Measurements from ENCODE around the gene PIR.

PIR gene

DNA sequence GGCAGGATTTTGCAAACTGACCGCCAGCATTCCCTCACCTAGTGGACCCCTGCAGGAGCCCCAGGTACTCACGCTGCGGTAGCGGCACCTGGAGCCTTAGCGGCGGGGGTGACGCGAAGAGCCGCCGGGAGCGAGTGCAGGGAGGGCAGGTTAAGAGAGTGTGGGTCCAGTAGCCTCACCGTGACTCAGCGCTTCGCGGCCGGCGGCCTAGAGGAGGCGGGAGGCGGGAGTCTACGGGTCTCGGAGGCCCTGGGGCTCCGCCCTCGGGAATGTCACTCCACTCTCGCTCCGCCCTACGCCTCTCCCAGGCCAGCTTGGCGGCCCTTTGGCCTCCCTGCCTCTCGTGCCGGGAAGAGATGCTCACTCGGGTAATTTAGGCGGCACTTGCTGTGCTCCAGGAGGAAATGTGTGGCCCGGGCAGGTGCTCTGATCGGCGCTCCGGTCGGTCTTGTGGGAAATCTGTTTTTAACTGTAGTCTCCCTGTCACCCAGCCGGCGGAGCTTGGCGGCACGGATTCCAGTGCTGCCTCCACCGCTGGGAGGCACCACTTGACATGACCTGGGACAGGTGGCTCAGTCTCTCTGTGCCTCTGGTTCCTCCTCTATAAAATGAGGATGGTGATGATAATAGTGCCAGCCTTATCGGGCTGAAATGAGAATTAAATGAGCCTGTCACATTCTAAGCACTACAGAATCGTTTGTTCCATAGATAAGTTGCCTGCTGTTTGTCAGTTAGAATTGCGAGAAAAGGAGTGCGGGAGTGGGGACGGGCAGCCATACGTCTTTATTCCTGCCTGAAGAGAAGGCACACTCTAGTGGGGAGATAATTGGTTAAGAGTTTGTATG is at the start of gene PIR:
Gene PIR, minus strand, starts transcription at position 216 of the 845 bp plus-strand sequence. CDS start 2,076 bp downstream, outside the sequence.
- peak; percentile 76 for DNase-seq (ENCODE audit: low spot score)

DNA sequence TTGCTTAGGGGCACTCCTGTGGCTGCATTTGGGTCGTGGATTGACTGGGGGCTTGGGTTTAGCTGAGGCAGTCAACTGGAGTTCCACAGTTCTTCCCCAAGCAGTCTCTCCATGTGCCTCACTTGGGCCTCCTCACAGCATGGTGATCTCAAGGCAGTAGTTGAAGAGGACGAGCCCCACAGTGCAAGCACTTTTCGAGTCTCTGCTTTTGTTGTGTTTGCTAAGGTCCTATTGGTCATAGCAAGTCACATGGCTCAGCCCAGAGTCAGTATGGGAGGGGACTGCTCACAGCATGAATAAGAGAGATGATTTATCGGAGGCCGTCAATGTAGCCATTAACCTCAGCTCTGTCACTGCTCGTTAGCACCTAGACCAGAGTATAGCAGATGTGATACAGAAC is 37.2 kb upstream of the PIR start:
- no peak for DNase-seq (ENCODE audit: low spot score)

DNA sequence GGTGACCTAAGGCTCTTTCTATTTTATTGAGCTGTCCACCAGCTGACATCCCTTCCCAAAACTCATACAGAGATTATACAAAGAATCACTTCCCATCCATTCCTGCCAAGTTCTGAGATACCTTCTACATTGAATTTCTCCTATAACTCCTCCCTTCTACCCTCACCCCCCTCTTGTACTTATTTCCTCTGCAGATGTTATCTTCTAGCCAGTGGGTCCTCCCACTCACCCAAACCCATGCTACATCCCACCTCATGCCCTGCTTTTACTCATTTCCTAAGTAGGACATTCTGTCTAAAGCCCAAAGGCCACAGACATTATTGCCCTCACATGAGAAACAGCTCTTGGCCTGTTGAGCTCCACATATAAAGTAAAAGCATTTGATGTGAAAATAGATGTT is 36.0 kb upstream of the PIR start:
- DNase-seq (ENCODE audit: low spot score): no peak

DNA sequence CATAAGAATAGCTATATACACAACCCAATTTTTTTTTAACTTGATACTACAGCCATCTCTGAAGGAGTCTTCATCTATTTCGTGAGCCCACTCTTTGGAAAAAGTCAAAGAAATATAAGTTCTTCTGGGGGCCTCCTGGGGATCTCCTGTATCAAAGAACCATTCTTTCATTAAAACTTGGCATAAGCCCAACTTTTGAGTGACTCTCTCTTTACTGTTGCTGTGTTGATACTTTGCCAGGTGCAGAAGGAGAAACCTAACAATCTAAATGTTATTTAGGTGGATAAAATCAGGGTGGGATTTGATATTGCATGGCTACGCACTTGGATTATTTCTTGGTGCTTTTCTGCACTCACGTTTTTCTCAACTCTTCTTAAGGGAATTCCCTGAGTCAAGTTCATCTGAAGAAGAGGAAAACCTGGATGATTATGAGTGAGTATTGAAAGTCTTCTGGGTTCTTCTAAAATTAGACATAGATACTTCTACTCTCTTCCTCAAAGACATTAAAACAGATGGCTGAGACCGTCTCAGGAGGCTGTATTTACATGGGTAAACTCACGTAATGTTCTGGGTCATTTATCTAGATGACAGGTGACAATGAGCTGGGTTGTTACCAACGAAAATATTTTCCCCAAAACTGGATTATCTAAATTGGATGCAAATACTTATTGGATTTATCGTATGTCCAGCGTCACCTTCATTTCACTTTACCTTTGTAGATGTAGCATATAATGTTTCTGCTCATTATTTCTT is 32.7 kb upstream of the PIR start:
- no peak for DNase-seq (ENCODE audit: low spot score)

DNA sequence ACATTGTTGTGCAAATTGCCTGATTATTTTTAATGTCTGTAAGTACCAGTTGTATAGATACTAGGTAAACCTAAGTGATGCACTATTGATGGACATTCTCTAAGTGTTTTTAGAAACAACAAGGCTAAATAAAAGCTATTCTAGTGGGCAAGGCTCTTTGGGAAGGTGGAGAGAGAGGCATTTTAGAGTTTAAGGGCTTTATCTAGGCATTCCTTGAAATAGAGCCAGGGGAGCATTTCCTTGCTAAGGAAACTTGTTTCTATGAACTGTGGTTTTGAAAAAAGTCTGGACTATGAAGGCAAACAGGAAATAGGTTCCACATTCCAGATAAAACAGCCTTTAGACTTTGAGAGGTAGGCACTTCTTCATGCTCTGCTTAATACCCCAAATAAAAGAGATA is 31.3 kb upstream of the PIR start:
- DNase-seq (ENCODE audit: low spot score): no peak

DNA sequence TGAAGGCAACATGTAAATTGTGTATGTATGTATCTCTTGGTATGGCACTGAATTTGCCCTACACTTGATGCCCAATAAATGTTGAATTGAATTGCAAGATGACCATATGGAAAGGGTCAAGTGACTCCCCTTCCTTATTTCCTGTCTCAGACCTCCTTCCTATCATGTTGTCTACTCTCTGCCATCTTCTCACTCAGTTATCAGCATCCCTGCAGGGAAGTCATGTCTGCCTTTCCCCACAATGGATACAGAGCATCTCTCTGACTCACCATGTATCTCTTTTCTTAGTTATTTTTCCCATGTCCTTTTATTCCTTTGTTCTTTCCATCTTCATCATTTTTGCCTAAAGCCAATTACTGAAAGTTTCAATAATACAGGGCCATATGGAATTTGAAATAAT is 30.0 kb upstream of the PIR start:
- DNase-seq (ENCODE audit: low spot score): no peak

DNA sequence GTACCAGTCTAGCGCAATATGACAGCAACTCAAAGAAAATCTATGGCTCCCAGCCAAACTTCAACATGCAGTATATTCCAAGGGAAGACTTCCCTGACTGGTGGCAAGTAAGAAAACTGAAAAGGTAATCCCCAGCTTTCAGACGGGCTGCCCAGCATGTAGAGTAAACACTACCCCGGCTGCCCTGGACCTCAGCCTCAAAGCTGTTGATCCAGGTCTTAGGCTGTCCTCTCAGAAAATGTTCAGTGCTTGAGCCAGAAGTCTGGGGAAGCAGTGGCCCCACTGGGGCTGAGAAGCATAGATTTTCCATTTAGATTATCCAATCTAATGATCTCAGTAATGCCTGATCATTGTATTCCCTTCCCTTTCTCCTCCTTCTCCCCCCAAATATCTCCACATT is 29.3 kb upstream of the PIR start:
- DNase-seq (ENCODE audit: low spot score): no peak

DNA sequence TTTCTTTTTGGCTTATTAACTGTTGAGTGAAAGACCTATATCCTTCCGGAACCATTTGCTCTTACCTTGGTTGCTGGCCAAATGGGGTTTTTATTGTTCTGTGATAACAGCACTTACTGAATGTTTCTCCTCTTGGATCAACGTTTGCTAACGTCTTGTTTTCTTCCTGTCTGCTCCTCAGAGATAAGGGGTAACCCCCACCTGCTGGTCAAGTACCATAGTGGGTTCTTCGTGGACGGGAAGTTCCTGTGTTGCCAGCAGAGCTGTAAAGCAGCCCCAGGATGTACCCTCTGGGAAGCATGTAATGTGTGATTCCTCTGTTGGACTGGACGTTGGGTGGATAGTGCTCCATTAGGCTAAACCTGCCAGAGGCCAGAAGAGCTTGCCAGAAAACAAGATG is 22.8 kb upstream of the PIR start:
- no peak for DNase-seq (ENCODE audit: low spot score)

DNA sequence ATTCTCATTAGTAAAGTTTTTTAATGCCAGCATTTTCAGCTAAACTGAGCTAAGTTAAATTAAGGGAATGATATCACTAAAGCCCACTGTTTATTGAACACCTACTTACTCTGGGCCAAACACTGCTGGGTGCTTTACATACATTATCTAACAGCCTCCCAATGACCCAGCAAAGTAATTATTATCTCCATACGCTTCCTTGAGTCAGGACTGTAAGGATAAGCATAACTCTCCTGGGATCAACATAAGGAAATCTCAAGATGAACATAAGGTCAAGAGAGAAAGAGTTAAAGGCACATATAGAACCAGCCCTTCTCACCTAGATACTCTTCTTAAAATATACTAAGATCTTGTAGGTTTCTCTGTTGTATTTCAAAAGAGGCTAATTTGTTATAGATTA is 21.1 kb upstream of the PIR start:
- no peak for DNase-seq (ENCODE audit: low spot score)

DNA sequence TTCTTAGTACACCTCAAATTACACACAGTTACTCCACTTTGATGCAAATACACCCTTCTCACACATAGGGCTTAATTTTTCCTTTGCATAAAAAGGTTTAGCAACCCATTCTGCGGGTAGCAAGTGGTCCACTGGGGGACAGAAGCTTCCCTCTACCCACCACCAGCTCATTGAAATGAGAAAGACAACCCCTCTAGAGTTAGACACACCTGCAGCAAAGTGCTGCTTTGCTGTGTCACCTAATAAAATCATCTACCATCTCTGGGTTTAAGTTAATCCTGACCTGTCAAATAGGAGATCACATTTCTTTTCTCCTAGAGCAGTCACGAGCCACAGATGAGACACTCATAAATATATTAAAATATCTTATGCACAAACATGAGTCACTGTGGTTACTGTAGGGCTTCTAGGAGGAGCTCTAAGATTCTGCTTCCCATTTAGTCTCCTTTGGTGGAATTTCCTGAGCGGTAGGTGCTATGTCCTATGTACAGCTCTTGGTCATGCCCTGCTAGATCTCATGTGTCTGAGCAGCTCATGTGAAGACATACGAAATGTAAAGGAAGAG is 19.4 kb upstream of the PIR start:
- DNase-seq (ENCODE audit: low spot score): no peak

DNA sequence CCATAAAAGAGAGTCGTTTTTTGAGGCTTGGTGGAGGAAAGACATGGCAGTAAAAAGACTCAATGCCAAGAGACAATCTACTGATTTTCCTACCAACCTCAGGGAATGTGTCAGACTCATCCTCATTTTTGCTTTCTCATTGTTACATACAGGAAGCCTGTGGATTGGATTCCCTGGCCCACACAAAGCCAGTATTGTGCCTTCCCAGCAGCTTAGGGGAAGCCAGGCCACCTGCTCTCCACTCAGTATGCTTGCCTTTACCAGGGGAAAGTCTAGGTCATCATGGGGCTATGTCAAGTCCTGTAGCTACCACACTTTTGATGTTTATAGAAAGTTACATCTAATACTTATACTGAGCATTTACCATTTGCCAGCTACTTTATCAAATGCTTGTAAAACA is 18.4 kb upstream of the PIR start:
- DNase-seq (ENCODE audit: low spot score): no peak

DNA sequence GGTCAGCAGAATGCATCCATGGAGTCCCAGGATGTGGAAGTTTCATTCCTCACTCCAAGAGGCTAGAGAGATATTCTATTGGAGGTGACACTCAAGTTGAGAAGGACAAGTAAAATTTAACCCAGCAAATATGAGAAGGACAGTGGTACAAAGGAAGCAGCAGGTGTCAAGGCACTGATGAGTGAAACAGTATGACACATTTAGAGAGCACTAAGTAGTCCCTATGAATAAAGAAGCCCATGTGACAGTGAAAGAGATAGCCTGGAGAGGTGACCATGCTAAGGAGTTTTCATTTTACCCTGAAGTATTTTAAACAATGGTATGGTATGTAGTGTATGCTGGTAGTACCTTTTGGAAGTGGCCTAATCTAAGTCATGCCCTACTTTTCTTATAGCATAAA is 16.7 kb upstream of the PIR start:
- DNase-seq (ENCODE audit: low spot score): no peak

DNA sequence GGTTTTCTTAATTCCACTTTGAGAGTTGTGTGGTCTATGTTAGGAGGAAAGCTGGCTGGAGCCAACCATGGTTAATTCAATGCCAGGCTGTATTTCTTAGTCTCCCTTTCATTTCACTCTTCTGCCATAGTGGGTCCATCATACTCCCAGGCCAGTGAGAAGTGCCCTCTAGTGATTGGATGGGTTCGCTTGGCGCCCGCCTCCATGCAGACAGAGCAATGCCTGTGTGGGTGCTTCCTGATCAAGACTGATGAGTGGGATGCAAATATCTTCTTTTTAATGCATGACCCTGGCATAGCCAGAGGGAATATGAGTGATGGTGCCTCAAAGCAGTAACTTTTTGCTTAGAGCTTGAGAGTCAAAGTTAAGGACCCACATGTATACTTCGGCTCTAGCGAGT is 13.9 kb upstream of the PIR start:
- DNase-seq (ENCODE audit: low spot score): no peak

DNA sequence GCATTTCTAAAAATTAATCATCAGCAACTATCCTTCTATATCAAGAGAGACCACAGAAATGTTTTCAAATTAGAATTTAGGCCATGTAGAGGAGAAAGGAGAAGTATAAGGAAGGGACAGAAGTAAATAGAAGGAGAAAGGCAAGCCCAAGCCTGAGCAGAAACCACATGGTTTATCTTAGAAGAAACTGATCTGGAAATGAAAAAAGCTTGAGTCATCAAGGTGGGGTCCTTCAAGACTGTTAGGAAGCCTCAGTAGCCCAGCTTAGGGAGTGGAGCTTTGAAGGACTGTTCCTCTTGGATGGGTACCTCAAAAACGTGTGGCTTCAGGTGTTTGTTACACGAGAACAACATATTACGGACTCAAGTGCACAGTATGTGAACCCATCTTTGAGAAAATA is 12.0 kb upstream of the PIR start:
- no peak for DNase-seq (ENCODE audit: low spot score)

DNA sequence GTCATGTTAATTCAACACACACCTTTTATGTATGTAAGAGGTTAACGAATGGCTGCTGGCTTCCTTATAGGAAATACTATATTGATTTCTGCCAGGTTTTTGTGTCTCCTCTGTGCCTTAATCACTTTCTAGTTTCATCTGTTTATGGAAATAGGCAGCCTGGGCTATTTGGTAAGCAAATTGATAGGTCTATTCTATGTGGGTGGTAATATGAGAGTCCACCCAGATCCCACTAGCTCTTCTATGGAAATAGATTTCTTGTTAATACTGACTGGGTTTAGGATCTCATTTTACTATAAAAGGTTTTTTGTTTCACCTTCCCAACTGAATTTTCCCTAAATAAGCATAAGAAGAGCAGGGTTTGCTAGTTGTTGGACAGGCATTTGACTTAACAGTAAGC is 11.5 kb upstream of the PIR start:
- DNase-seq (ENCODE audit: low spot score): no peak

DNA sequence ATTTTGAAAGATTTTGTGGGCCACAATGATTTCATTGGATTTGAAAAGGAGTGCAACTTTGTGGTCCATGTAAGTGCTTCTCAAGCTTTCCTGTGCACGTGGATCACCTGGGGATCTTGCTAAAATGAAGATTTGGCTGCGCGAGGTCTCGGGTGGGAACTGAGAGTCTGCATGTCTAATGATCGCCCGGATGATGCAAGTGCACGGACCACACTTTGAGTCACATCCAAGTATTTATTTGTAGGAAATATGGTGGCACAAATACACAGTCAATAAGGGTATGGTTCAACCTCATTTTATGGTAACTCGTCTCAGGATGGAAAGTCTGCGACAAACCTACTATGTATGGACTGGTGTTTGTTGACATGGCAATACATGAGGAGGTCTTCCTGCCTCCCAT is 8.4 kb upstream of the PIR start:
- no peak for DNase-seq (ENCODE audit: low spot score)

DNA sequence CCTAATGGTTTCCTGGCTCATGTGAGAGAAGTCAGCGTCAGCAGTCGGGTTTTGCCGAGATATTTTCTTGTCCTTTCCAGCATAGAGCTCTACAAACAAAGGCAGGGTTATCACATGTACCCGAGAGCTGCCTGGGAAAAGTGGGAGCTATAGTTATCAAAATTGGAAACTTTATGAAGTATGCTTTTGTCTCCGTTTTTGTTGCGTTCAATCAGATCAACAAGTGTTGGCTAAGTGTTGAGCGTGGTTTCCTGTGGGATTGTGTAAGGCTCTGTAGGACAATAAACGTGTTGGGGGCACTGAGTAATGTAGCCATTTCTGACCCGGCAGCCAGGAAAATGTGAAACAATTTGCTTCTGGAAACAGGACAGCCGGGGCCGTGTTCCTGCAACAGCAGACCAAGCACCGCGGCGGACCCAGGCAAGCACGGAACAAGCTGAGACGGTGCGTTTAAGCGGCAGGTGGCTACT is 7.4 kb upstream of the PIR start, which contains the start of gene BMX:
Gene BMX, plus strand, starts transcription at position 311 of the 470 bp plus-strand sequence. CDS start 7,547 bp downstream, outside the sequence.
- no peak for DNase-seq (ENCODE audit: low spot score)

DNA sequence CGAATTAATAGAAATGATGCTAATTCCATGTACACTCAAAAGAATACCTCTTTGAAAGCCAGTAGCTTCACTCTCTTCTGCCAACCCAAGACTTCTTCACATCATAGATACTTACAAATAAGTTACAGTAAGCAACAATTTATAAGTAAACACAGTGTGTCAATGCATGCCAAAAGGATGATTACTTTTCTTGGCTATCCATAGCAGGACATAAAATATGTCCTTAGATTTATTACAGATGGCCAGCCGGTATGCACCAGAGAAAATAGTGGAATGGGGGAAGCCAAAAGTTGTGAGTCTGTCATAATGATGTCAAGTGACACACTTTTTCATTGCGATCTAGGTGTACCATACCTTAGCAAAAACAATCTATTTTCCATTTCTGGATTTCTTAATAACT is 6.8 kb upstream of the PIR start:
- DNase-seq (ENCODE audit: low spot score): no peak

DNA sequence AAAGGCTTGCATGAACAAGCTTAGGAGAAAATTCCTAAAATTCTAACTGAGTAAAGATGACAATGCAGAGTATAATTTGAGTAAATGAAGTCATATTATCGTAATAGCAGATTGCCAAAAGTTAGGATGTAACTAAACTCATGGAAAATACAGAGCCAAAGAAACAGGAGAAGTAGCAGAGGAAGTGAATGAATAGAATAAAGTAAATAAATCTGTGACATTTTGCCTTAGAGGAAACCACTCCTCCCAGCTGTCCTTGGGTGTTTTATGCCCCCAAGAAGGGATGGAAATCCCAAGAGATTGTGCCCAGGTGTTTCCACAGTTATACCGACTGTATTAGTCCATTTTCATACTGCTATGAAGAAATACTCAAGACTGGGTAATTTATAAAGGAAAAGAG is 5.6 kb upstream of the PIR start:
- DNase-seq (ENCODE audit: low spot score): no peak

DNA sequence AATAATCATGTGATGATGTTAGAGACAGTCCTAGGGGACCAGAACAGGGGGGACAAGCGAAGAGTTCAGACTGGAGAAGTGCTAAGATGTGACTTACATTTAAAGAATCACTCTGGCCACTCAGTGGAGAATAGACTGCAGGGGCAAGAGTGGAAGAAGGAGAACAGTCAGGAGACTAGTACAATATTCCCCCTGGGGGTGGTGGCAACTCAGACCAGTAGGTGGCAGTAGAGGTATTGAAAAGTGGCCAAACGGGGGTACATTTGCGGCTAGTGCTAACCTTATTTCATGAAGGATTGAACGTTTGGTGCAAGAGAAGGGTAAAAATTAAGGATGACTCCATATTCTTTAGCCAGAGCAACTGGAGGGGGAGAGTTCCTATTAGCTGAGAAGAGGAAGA is 4.7 kb upstream of the PIR start:
- no peak for DNase-seq (ENCODE audit: low spot score)

DNA sequence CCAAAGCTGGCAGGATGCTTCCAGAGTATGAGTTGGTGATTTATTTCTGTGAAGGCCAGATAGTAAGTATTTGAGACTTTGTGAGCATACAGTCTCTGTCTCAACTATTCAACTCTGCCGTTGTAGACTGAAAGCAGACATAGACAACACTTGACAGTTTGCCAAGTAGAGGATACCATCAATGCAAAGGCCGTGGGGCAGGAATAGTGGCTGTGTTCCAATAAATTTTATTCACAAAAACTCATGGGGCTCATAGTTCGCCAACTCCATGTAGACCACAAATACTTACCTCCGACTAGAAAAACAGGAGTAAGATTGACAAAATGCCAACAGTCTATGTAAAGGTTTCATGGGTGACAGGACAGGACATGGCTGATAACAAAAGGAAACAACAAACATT is 3.7 kb upstream of the PIR start:
- no peak for DNase-seq (ENCODE audit: low spot score)

DNA sequence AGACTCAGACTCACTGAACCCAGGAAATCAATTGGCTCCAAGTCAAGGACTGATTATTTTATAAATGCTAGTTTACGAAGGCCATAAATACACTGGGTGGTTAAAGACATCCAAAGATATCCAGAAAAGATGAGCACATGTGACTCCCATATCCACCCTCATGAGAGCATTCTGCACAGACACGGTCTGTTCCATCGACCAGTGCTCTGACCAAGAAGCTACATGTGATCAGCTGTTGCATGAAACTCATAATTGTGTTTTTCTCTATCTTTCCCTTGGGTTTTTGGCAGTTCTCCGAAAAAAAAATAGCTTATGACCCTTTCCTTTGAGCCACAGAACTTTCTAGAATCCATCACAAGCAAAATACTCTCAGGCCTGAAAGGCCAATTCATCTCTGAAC is 2.7 kb upstream of the PIR start:
- no peak for DNase-seq (ENCODE audit: low spot score)

DNA sequence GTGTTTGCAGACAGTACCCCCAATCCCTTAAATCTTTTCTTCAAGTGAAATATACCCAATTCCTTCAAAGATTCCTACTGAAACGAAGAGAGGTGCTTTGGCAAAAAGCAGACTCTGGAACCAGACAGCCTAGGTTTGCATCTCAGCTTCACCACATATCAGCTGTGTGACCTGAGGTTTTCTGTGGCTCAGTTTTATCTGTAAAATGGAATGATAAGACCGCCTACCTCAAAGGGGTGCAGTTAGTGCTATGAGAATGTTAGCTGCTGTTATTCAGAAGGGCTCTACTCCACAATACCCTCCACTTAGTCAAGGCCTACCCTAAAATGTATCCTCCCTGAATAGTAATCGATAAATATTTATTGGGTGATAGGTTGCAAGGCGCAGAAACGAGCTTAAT is 664 bp downstream of the PIR start:
- DNase-seq (ENCODE audit: low spot score): no peak

All from left forelimb (tissue), 1 donor.